ENCODE data around the gene SV2A. TPM values are rescaled to one million over a fixed set of nuclear protein-coding genes. Genes with fewer than 3 reads are reported as not detected.
"Not testable (repeated sequence)": the region's sequence is repeated elsewhere in the genome, so short reads cannot be mapped to it uniquely, and the experiment has no call there.

SV2A gene
- total RNA-seq, 2 donors from 2014 or later = 25.6 to 26.2 TPM

GRCh38 chr1:149881876-149882275, 35.8 kb downstream of the SV2A start:
- Mint-ChIP-seq H3K9me3 (no peaks in the 10 kb centered on the region), H3K27ac (no peak overlapping the region), H3K4me1 (no peaks in the 10 kb centered on the region), H3K36me3 (ENCODE audit: low read depth) (no peaks in the 10 kb centered on the region), H3K27me3 (ENCODE audit: insufficient read depth) (no peaks in the 10 kb centered on the region), H3K4me3 (no peak overlapping the region)
- WGBS, 2 experiments (ENCODE audit: insufficient coverage in 1 of 2, insufficient read length in 1 of 2) = 94 to 100% methylated on average over 1 of the region's 1 CpG
- H3K4me1 ChIP-seq (ENCODE audit: control insufficient read depth, insufficient read depth, low read length) = no peaks in the 10 kb centered on the region
- no peak overlapping the region for H3K4me3 ChIP-seq (ENCODE audit: low read length)
- H3K27me3 ChIP-seq (ENCODE audit: control insufficient read depth, insufficient read depth, low read length, poor library complexity, severe bottlenecking) = no peaks in the 10 kb centered on the region
- DNase-seq = no peak
- no peak for TF ChIP-seq CTCF (conservative IDR thresholded peaks at IDR 0.05)
- H3K9ac ChIP-seq (ENCODE audit: extremely low read depth, low read length, poor library complexity, severe bottlenecking) = no peak overlapping the region
- no peak overlapping the region for H3K27ac ChIP-seq (ENCODE audit: low read depth, low read length)
- H3K36me3 ChIP-seq (ENCODE audit: control insufficient read depth, insufficient read depth, low read length) = no peaks in the 10 kb centered on the region
- no peaks in the 10 kb centered on the region for H3K9me3 ChIP-seq (ENCODE audit: control insufficient read depth, low read length)

GRCh38 chr1:149879556-149879955, 38.1 kb downstream of the SV2A start:
- Mint-ChIP-seq H3K4me1 (no peaks in the 10 kb centered on the region), H3K36me3 (ENCODE audit: low read depth) (no peaks in the 10 kb centered on the region), H3K9me3 (no peaks in the 10 kb centered on the region), H3K27ac (no peak overlapping the region), H3K4me3 (no peak overlapping the region), H3K27me3 (ENCODE audit: insufficient read depth) (no peaks in the 10 kb centered on the region)
- no peaks in the 10 kb centered on the region for H3K27me3 ChIP-seq (ENCODE audit: control insufficient read depth, insufficient read depth, low read length, poor library complexity, severe bottlenecking)
- no peaks in the 10 kb centered on the region for H3K4me1 ChIP-seq (ENCODE audit: control insufficient read depth, insufficient read depth, low read length)
- H3K9ac ChIP-seq (ENCODE audit: extremely low read depth, low read length, poor library complexity, severe bottlenecking) = no peak overlapping the region
- no peak for TF ChIP-seq CTCF (conservative IDR thresholded peaks at IDR 0.05)
- no peaks in the 10 kb centered on the region for H3K9me3 ChIP-seq (ENCODE audit: control insufficient read depth, low read length)
- H3K27ac ChIP-seq (ENCODE audit: low read depth, low read length) = no peak overlapping the region
- no peak for DNase-seq
- WGBS, 2 experiments (ENCODE audit: insufficient coverage in 1 of 2, insufficient read length in 1 of 2) = 96 to 100% methylated on average over 1 of the region's 1 CpG
- no peak overlapping the region for H3K4me3 ChIP-seq (ENCODE audit: low read length)
- no peaks in the 10 kb centered on the region for H3K36me3 ChIP-seq (ENCODE audit: control insufficient read depth, insufficient read depth, low read length)

GRCh38 chr1:149877211-149877946, 40.3 kb downstream of the SV2A start:
- no peak for TF ChIP-seq CTCF (conservative IDR thresholded peaks at IDR 0.05)
- Mint-ChIP-seq H3K4me1 (no peaks in the 10 kb centered on the region), H3K27ac (no peak overlapping the region), H3K4me3 (no peak overlapping the region), H3K36me3 (ENCODE audit: low read depth) (no peaks in the 10 kb centered on the region), H3K9me3 (no peaks in the 10 kb centered on the region), H3K27me3 (ENCODE audit: insufficient read depth) (no peaks in the 10 kb centered on the region)
- Histone ChIP-seq H3K27me3 (ENCODE audit: control insufficient read depth, insufficient read depth, low read length, poor library complexity, severe bottlenecking) (no peaks in the 10 kb centered on the region), H3K4me3 (ENCODE audit: low read length) (no peak overlapping the region), H3K27ac (ENCODE audit: low read depth, low read length) (no peak overlapping the region), H3K4me1 (ENCODE audit: control insufficient read depth, insufficient read depth, low read length) (no peaks in the 10 kb centered on the region), H3K9me3 (ENCODE audit: control insufficient read depth, low read length) (no peaks in the 10 kb centered on the region), H3K9ac (ENCODE audit: extremely low read depth, low read length, poor library complexity, severe bottlenecking) (no peak overlapping the region), H3K36me3 (ENCODE audit: control insufficient read depth, insufficient read depth, low read length) (no peaks in the 10 kb centered on the region)
- WGBS, 2 experiments (ENCODE audit: insufficient coverage in 1 of 2, insufficient read length in 1 of 2) = 92 to 93% methylated on average over 6 to 7 of the region's 7 CpGs
- no peak for DNase-seq

- H3K4me3 ChIP-seq (ENCODE audit: low read length); H3K27me3 Mint-ChIP-seq (ENCODE audit: insufficient read depth); H3K9ac ChIP-seq (ENCODE audit: extremely low read depth, low read length, poor library complexity, severe bottlenecking); H3K36me3 ChIP-seq (ENCODE audit: control insufficient read depth, insufficient read depth, low read length); H3K36me3 Mint-ChIP-seq (ENCODE audit: low read depth); H3K9me3 Mint-ChIP-seq; H3K27ac Mint-ChIP-seq; DNase-seq; H3K27me3 ChIP-seq (ENCODE audit: control insufficient read depth, insufficient read depth, low read length, poor library complexity, severe bottlenecking); H3K27ac ChIP-seq (ENCODE audit: low read depth, low read length); H3K4me1 ChIP-seq (ENCODE audit: control insufficient read depth, insufficient read depth, low read length); H3K4me1 Mint-ChIP-seq; H3K4me3 Mint-ChIP-seq; H3K9me3 ChIP-seq (ENCODE audit: control insufficient read depth, low read length): not testable (repeated sequence)
- no CpG with 5 or more reads among the region's 4 CpGs for WGBS, 2 experiments (ENCODE audit: insufficient coverage in 1 of 2, insufficient read length in 1 of 2)
These were observed 44.6 kb downstream of the SV2A start for GRCh38 chr1:149873060-149873459.

GRCh38 chr1:149866887-149867286, 50.8 kb downstream of the SV2A start:
- H3K4me3 Mint-ChIP-seq; H3K36me3 Mint-ChIP-seq (ENCODE audit: low read depth); DNase-seq; H3K9me3 ChIP-seq (ENCODE audit: control insufficient read depth, low read length); H3K27me3 ChIP-seq (ENCODE audit: control insufficient read depth, insufficient read depth, low read length, poor library complexity, severe bottlenecking); H3K9me3 Mint-ChIP-seq; H3K9ac ChIP-seq (ENCODE audit: extremely low read depth, low read length, poor library complexity, severe bottlenecking); H3K4me1 ChIP-seq (ENCODE audit: control insufficient read depth, insufficient read depth, low read length); H3K27ac ChIP-seq (ENCODE audit: low read depth, low read length); H3K27ac Mint-ChIP-seq; H3K27me3 Mint-ChIP-seq (ENCODE audit: insufficient read depth); H3K4me3 ChIP-seq (ENCODE audit: low read length); H3K36me3 ChIP-seq (ENCODE audit: control insufficient read depth, insufficient read depth, low read length); H3K4me1 Mint-ChIP-seq: not testable (repeated sequence)
- WGBS, 2 experiments (ENCODE audit: insufficient coverage in 1 of 2, insufficient read length in 1 of 2) = no CpG with 5 or more reads among the region's 2 CpGs
